ENCODE measurements around the gene STRIP2.
A peak's percentile ranks its signal among the peaks of the same experiment; 100 is the strongest.
"Not testable (repeated sequence)": the region's sequence is repeated elsewhere in the genome, so short reads cannot be mapped to it uniquely, and the experiment has no call there.

Gene STRIP2

DNA sequence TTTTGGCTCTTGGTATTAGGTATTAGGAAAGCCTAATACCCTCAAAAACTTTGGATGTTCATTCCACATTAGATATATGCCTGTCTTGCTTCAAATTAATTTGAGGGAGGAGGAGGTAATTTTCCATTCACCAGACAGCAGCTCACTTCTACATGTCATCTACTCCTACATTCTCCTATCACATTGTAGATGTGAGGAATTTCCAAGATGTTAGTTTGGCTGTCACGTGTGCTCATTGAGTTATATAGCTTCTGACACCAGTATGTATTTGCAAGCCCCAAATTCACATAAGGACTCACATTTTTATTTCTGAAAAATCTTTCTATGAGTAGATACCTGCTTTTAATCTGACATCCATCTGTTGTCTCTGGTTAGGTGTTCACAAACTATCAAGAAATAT lies 45.6 kb downstream of the STRIP2 start:
- no peak overlapping the region for H3K4me3 ChIP-seq (ENCODE audit: low read depth, low read length)
- TF ChIP-seq, protein P1, sequence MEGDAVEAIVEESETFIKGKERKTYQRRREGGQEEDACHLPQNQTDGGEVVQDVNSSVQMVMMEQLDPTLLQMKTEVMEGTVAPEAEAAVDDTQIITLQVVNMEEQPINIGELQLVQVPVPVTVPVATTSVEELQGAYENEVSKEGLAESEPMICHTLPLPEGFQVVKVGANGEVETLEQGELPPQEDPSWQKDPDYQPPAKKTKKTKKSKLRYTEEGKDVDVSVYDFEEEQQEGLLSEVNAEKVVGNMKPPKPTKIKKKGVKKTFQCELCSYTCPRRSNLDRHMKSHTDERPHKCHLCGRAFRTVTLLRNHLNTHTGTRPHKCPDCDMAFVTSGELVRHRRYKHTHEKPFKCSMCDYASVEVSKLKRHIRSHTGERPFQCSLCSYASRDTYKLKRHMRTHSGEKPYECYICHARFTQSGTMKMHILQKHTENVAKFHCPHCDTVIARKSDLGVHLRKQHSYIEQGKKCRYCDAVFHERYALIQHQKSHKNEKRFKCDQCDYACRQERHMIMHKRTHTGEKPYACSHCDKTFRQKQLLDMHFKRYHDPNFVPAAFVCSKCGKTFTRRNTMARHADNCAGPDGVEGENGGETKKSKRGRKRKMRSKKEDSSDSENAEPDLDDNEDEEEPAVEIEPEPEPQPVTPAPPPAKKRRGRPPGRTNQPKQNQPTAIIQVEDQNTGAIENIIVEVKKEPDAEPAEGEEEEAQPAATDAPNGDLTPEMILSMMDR (IDR thresholded peaks at IDR 0.05; ENCODE audit: low read depth, low read length, missing control alignments) = no peak
- DNase-seq (ENCODE audit: low read depth) = no peak

DNA sequence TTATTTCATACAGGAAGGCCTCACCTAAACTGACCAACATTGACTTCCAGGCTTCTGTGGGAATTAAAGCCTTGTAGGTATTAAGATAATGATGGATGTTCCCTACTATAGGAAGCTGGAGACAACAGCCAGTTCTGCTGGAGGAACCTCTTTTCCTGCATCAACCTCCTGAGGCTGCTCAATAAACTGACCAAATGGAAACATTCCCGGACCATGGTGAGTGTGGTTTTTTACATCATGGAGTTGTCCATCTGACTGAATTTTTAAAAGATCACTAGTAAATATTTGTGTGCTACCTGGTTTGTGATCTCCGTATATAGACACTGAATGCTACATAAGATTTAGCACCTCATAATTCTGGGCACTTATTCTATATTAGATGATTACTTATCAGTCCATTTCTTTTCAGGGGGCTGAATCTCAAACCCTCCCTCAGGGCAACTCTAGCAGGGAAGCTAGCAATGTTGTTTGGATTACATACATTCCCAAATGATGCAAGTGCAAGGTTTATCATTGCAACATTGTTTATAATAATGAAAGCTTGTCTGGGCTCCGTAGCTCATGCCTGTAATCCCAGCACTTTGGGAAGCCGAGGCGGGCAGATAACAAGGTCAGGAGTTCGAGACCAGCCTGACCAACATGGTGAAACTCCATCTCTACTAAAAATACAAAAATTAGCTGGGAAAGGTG lies 46.6 kb downstream of the STRIP2 start:
- DNase-seq (ENCODE audit: low read depth) = no peak
- TF ChIP-seq, protein P1 (IDR thresholded peaks at IDR 0.05; ENCODE audit: low read depth, low read length, missing control alignments) = no peak
- H3K4me3 ChIP-seq (ENCODE audit: low read depth, low read length) = no peak overlapping the region

DNA sequence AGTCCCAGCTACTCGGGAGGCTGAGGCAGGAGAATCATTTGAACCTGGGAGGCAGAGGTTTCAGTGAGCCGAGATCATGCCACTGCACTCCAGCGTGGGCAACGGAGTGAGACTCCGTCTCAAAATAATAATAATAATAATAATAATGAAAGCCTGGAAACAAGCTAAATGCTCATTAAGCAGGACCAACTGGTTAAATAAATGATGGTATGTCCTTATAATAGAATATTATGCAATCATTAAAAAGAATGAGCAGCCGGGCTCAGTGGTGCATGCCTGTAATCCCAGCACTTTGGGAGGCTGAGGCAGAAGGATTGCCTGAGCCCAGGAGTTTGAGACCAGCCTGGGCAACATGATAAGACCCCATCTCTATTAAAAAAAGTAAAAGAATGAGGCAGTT lies 47.1 kb downstream of the STRIP2 start:
- DNase-seq (ENCODE audit: low read depth) = not testable (repeated sequence)

DNA sequence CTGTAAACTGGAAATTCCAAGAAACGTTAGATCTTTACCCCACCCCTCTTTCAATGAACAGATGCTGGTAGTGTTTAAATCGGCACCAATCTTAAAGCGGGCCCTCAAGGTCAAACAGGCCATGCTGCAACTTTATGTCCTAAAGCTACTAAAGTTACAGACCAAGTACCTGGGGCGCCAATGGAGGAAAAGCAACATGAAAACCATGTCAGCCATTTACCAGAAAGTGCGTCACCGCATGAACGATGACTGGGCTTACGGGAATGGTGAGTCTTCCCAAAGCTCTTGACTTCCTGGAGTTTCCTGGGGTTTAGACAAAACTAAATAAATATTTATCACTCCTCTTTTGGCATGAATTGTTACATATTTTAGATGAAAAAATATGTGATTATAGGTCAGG lies 48.5 kb downstream of the STRIP2 start:
- DNase-seq (ENCODE audit: low read depth) = no peak
- TF ChIP-seq, protein P1 (IDR thresholded peaks at IDR 0.05; ENCODE audit: low read depth, low read length, missing control alignments) = no peak
- H3K4me3 ChIP-seq (ENCODE audit: low read depth, low read length) = no peak overlapping the region

More for the DNA sequence above, 47.1 kb downstream of the STRIP2 start:
- not testable (repeated sequence) for H3K4me3 ChIP-seq (ENCODE audit: low read depth, low read length)

DNA sequence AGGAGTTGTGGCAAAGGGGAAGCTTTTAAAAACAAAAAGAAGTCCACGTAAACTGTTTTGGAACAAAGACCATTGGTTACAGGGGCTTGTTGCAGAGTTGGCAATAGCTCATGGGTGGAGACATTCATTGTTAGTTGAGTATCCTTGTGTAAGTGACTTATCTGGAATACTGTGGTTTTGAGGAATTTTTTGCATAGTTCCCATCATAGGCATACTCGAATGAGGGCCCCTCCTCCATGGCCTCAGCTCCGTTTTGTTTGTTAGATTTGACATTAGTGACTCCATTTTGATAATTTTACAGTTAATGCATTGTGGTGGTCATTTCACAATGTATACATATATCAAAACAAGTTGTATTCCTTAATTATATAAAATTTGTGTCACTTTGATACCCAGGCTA lies 55.3 kb downstream of the STRIP2 start:
- no peak overlapping the region for H3K4me3 ChIP-seq (ENCODE audit: low read depth, low read length)
- TF ChIP-seq, protein P1 (IDR thresholded peaks at IDR 0.05; ENCODE audit: low read depth, low read length, missing control alignments) = no peak
- DNase-seq (ENCODE audit: low read depth) = no peak

DNA sequence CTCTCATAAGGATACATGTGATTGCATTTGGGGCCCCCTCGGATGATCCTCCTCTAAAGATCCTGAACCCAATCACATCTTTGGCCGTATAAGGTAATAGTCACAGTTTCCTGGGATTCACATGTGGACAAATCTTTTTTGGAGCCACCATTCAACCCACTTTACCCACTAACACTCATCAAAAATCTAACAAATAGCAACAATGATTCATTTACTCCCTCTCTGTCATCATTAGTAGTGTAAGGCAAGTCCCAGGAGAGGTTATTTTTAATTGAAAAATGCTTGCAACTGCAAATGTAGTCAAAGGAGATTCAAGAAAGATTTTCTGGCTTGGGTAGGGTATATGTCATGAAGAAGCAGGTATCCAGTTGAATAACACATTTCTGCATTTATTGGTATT lies 58.2 kb downstream of the STRIP2 start:
- no peak overlapping the region for H3K4me3 ChIP-seq (ENCODE audit: low read depth, low read length)
- TF ChIP-seq, protein P1 (IDR thresholded peaks at IDR 0.05; ENCODE audit: low read depth, low read length, missing control alignments) = no peak
- DNase-seq (ENCODE audit: low read depth) = no peak

DNA sequence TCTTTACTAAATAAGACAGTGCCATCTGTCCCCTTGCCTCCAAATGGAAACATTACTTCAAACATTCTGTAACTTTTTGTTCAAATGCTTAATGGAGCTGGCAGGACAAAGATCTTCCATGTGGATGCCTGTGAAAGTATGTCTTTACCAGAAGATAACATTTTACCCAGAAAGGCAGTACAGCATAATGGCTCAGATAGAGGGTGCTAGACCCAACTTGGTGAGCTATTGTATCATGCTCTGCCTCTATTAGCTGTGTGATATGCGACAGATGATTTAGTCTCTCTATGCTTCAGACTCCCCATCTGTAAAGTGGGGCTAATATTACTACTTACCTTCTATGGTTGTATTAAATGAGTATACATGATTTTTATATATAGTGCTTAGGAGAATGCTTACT lies 59.3 kb downstream of the STRIP2 start:
- no peak overlapping the region for H3K4me3 ChIP-seq (ENCODE audit: low read depth, low read length)
- DNase-seq (ENCODE audit: low read depth) = no peak
- TF ChIP-seq, protein P1 (IDR thresholded peaks at IDR 0.05; ENCODE audit: low read depth, low read length, missing control alignments) = peak; percentile 35
